Common myeloid progenitor, CD34-positive (primary cell): ENCODE results near the gene SSBP4.
"Not testable (repeated sequence)": the region's sequence is repeated elsewhere in the genome, so short reads cannot be mapped to it uniquely, and the experiment has no call there.

ENCODE experiments used
- CTCF ChIA-PET: fragments of 350-600 bp; sonication (Branson Sonifier 250); formaldehyde crosslinking; loops from one replicate; lab custom pipeline; 2021; ENCODE audit warnings: antibody characterized with exemption; lab: Charles Lee
- POLR2A ChIA-PET: fragments of 350-600 bp; sonication (Branson Sonifier 250); formaldehyde crosslinking; loops from one replicate; lab custom pipeline; 2021; ENCODE audit warnings: antibody characterized with exemption; lab: Charles Lee
- DNase-seq, 3 donors: peaks; one replicate each; pipeline versions ENCODE4 v3.0.0 to v3.0.0-alpha.2; 2013
- H3K27ac ChIP-seq, 2 experiments: 1 replicate in 1 of 2; 2 replicates in 1 of 2; pipeline ENCODE4 v1.7.0; 2013; ENCODE audit warnings: inconsistent platforms in 2 of 2, low read length in 2 of 2, mild to moderate bottlenecking in 2 of 2, low read depth in 1 of 2, moderate library complexity in 1 of 2; ENCODE audit not compliant: severe bottlenecking in 2 of 2, insufficient read depth in 1 of 2, poor library complexity in 1 of 2
- H3K27me3 ChIP-seq, 5 experiments: replicated peaks in 2 of 5; 1 replicate in 3 of 5; 2 replicates in 2 of 5; pipeline versions ENCODE4 v1.6.1 to v1.7.0; 2013; ENCODE audit warnings: low read length in 4 of 5, mild to moderate bottlenecking in 2 of 5, moderate library complexity in 2 of 5, inconsistent platforms in 1 of 5; ENCODE audit not compliant: insufficient read depth in 5 of 5, control insufficient read depth in 4 of 5
- H3K36me3 ChIP-seq, 4 experiments: 1 replicate in 2 of 4; 2 replicates in 2 of 4; pipeline versions ENCODE4 v1.6.1 to v1.7.0; 2013; ENCODE audit warnings: low read length in 3 of 4, control low read depth in 1 of 4, mild to moderate bottlenecking in 1 of 4; ENCODE audit not compliant: control insufficient read depth in 4 of 4, insufficient read depth in 4 of 4
- H3K4me1 ChIP-seq, 4 experiments: 1 replicate in 3 of 4; 2 replicates in 1 of 4; pipeline versions ENCODE4 v1.6.1 to v1.7.1; 2013; ENCODE audit warnings: low read length in 3 of 4, mild to moderate bottlenecking in 3 of 4, control low read depth in 1 of 4, inconsistent platforms in 1 of 4, moderate library complexity in 1 of 4; ENCODE audit not compliant: control insufficient read depth in 4 of 4, insufficient read depth in 4 of 4; ENCODE audit errors: control extremely low read depth in 1 of 4
- H3K4me3 ChIP-seq, 7 experiments: 1 replicate in 4 of 7; 2 replicates in 3 of 7; pipeline versions ENCODE4 v1.5.1 to v1.7.0; 2013; ENCODE audit warnings: mild to moderate bottlenecking in 7 of 7, low read length in 6 of 7, moderate library complexity in 6 of 7, inconsistent platforms in 2 of 7, low read depth in 2 of 7, control low read depth in 1 of 7; ENCODE audit not compliant: insufficient read depth in 4 of 7, control insufficient read depth in 1 of 7; ENCODE audit errors: extremely low read depth in 1 of 7
- H3K9me3 ChIP-seq, 5 experiments: 1 replicate in 4 of 5; 2 replicates in 1 of 5; pipeline versions ENCODE4 v1.6.1 to v1.7.1; 2013; ENCODE audit warnings: low read length in 4 of 5, mild to moderate bottlenecking in 2 of 5, inconsistent platforms in 1 of 5, low read depth in 1 of 5, moderate library complexity in 1 of 5; ENCODE audit not compliant: control insufficient read depth in 4 of 5, insufficient read depth in 2 of 5; ENCODE audit errors: control extremely low read depth in 1 of 5
- WGBS: methylation state at CpG from one replicate; pipeline ENCODE4 v1.1.5; 2013; ENCODE audit not compliant: insufficient coverage; 5-methylcytosine and 5-hydroxymethylcytosine counted together

Gene SSBP4

DNA sequence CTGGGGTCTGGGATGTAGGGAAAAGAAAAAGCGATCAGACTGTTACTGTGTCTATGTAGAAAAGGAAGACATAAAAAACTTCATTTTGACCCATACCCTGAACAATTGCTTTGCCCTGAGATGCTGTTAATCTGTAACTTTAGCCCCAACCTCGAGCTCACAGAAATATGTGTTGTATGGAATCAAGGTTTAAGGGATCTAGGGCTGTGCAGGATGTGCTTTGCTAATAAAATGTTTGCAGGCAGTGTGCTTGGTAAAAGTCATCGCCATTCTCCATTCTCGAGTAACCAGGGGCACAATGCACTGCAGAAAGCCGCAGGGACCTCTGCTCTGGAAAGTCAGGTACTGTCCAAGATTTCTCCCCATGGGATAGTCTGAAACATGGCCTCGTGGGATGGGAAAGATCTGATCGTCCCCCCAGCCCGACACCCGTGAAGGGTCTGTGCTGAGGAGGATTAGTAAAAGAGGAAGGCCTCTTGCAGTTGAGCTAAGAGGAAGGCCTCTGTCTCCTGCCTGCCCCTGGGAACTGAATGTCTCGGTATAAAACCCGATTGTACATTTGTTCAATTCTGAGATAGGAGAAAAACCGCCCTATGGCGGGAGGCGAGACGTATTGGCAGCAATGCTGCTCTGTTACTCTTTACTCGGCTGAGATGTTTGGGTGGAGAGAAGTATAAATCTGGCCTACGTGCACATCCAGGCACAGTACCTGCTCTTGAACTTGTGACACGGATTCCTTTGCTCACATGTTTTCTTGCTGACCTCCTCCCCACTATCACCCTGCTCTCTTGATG lies 16.5 kb upstream of the SSBP4 start:
- not testable (repeated sequence) for H3K9me3 ChIP-seq, H3K36me3 ChIP-seq, H3K27me3 ChIP-seq
- Histone ChIP-seq H3K27ac (peak overlapping the region in 1 of 2 experiments; percentile 79), H3K4me1 (peaks cover 5 to 44% (median 35%) of the 10 kb centered on the region in 4 experiments), H3K4me3 (peak overlapping the region in 1 of 7 experiments; percentile 33)
- DNase-seq = peak in 1 of 3 donors; percentile 20
- POLR2A ChIA-PET = interaction anchor here (1.2 kb wide), 1 partner anchor 14 kb away, joined by 5 read pairs; no protein-coding TSS in a partner anchor
- CTCF ChIA-PET = interaction anchor here (0.6 to 8.9 kb wide), 12 partner anchors 8 to 59 kb away, joined by 3 to 101 read pairs (median 4); partner anchors contain the start of gene GDF15
- 43% methylated on average over 10 of the region's 18 CpGs for WGBS

GRCh38 chr19:18405754-18406153 lies 13.4 kb upstream of the SSBP4 start:
- POLR2A ChIA-PET, DNase-seq, H3K27me3 ChIP-seq, H3K27ac ChIP-seq, H3K4me3 ChIP-seq, H3K9me3 ChIP-seq, H3K36me3 ChIP-seq: not testable (repeated sequence)
- CTCF ChIA-PET = interaction anchor here (1.0 to 8.9 kb wide), 3 partner anchors 9 to 22 kb away, joined by 3 to 101 read pairs (median 4); no protein-coding TSS in a partner anchor
- peaks cover 5 to 35% (median 23%) of the 10 kb centered on the region in 4 experiments for H3K4me1 ChIP-seq
- 91% methylated on average over 8 of the region's 11 CpGs for WGBS

DNA sequence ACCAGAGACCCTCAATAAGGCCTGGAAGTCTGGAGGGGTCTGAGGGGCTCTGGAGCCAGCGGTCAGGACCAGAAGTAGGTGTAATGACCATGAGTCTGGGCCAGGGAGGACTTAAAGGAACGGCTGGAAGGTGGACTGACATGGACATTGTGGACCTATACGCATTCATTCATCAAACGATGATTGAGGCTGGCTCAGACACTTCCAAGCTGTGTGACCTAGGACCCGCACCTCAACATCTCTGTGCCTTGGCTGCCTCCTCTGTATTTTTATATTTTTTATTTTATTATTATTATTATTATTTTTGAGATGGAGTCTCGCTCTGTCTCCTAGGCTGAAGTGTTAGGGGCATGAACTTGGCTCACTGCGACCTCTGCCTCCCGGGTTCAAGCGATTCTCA lies 12.4 kb upstream of the SSBP4 start:
- Histone ChIP-seq H3K27ac (no peak overlapping the region), H3K4me1 (peaks cover 5 to 27% (median 16%) of the 10 kb centered on the region in 4 experiments), H3K4me3 (no peak overlapping the region), H3K9me3 (no peaks in the 10 kb centered on the region), H3K27me3 (no peaks in the 10 kb centered on the region), H3K36me3 (no peaks in the 10 kb centered on the region)
- DNase-seq = no peak
- 100% methylated on average over 5 of the region's 9 CpGs for WGBS
- CTCF ChIA-PET = interaction anchor here (1.0 to 8.9 kb wide), 5 partner anchors 10 to 39 kb away, joined by 3 to 101 read pairs (median 4); no protein-coding TSS in a partner anchor
- POLR2A ChIA-PET = no interaction called here

GRCh38 chr19:18408053-18408476 lies 11.1 kb upstream of the SSBP4 start:
- Histone ChIP-seq H3K9me3 (no peaks in the 10 kb centered on the region), H3K27ac (no peak overlapping the region), H3K4me1 (peaks cover 0 to 19% (median 5%) of the 10 kb centered on the region in 4 experiments), H3K27me3 (no peaks in the 10 kb centered on the region), H3K36me3 (no peaks in the 10 kb centered on the region), H3K4me3 (no peak overlapping the region)
- WGBS = 50% methylated on average over 10 of the region's 10 CpGs
- ChIA-PET CTCF (interaction anchor here (1.1 to 8.9 kb wide), 2 partner anchors 18 to 40 kb away, joined by 4 to 101 read pairs; no protein-coding TSS in a partner anchor), POLR2A (no interaction called here)
- DNase-seq = peak in 2 of 3 donors; percentile 45 to 54

- Histone ChIP-seq H3K4me3 (no peak overlapping the region), H3K36me3 (no peaks in the 10 kb centered on the region), H3K27ac (no peak overlapping the region), H3K4me1 (peaks cover 3 to 50% (median 40%) of the 10 kb centered on the region in 4 experiments), H3K9me3 (no peaks in the 10 kb centered on the region), H3K27me3 (no peaks in the 10 kb centered on the region)
- ChIA-PET CTCF (interaction anchor here (0.9 to 6.9 kb wide), 17 partner anchors 8 to 215 kb away, joined by 3 to 133 read pairs (median 5); partner anchors contain the start of genes GDF15 and PGPEP1), POLR2A (no interaction called here)
- WGBS = 96% methylated on average over 12 of the region's 16 CpGs
- DNase-seq = no peak
Observed at GRCh38 chr19:18412610-18413239, 6.5 kb upstream of the SSBP4 start.

DNA sequence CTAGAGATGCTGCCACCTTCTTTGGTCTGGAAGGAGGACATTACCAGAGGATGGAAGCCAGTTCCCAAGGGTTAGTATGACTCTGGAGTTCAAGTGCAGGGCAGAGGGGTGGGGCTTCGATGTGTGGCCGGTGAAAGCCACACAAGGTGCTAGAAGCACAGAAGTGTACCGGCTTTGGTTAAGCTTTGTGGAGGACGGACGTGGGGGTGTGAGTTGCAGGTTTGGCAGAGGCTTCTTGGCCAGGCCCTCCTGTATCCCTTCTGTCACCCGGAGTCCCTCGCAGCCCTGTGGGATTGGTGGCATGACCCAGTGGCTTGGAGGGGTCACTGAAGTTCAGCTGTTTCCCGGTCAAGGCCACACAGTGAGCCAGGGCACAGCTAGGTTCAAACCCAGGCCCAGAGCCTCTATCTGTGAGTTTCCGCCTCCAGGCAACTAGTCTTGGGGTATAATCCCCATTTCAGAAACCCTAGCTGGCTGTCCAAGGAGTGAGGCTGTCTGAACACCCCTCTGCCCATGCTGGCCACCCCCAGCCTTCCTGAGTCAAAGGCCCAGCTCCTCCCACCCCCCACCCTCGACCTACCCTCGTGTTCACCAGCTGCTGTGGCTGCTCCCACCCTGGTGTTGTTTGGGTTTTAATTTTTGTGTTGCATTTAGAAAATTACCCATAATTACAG lies 4.6 kb upstream of the SSBP4 start:
- ChIA-PET POLR2A (interaction anchor here (0.5 to 1.2 kb wide), 4 partner anchors 26 to 248 kb away, joined by 3 to 7 read pairs (median 4); no protein-coding TSS in a partner anchor), CTCF (interaction anchor here (0.6 to 6.9 kb wide), 14 partner anchors 9 to 1151 kb away, joined by 3 to 133 read pairs (median 4); partner anchors contain the start of genes GDF15 and LRRC25)
- Histone ChIP-seq H3K27me3 (no peaks in the 10 kb centered on the region), H3K36me3 (no peaks in the 10 kb centered on the region), H3K9me3 (no peaks in the 10 kb centered on the region), H3K4me3 (peak overlapping the region in 3 of 7 experiments; percentile 54 to 60 (median 57)), H3K27ac (peak overlapping the region; percentile 46 to 94), H3K4me1 (peaks cover 3 to 60% (median 54%) of the 10 kb centered on the region in 4 experiments)
- DNase-seq = peak in 2 of 3 donors; percentile 50 to 61
- 20% methylated on average over 6 of the region's 11 CpGs for WGBS
